GM21367 (cell line): Measurements from ENCODE around the gene MRPS35.

Experiments
- ATAC-seq: cut with Tn5 transposase; IDR thresholded peaks from one replicate; pipeline ENCODE4 v1.9.1; 2021; ENCODE audit not compliant: unreplicated experiment

The MRPS35 gene

GRCh38 chr12:27710592-27711316 is at the start of gene MRPS35:
TSS of gene MRPS35 (plus strand) at chr12:27710832. CDS start at chr12:27710844, 12 bp downstream.
- ATAC-seq, result peak; percentile 92

- ATAC-seq, result no peak
These were observed 44.9 kb upstream of the MRPS35 start for GRCh38 chr12:27665704-27666103.

- ATAC-seq, result no peak
These were observed 44.1 kb upstream of the MRPS35 start for GRCh38 chr12:27666510-27666909.

- no peak for ATAC-seq
These were observed 43.1 kb upstream of the MRPS35 start for GRCh38 chr12:27667540-27667939.

- no peak for ATAC-seq
These were observed 38.6 kb upstream of the MRPS35 start for GRCh38 chr12:27672051-27672450.

- ATAC-seq, result no peak
These were observed 38.0 kb upstream of the MRPS35 start for GRCh38 chr12:27672643-27673042.

- ATAC-seq, result no peak
These were observed 37.4 kb upstream of the MRPS35 start for GRCh38 chr12:27673101-27673718.

- no peak for ATAC-seq
These were observed 35.6 kb upstream of the MRPS35 start for GRCh38 chr12:27674989-27675388.

- no peak for ATAC-seq
These were observed 30.0 kb upstream of the MRPS35 start for GRCh38 chr12:27680619-27681018.

- ATAC-seq, result no peak
These were observed 28.1 kb upstream of the MRPS35 start for GRCh38 chr12:27682534-27682933.

GRCh38 chr12:27685274-27685673 is 25.4 kb upstream of the MRPS35 start:
- no peak for ATAC-seq

GRCh38 chr12:27686147-27686546 is 24.5 kb upstream of the MRPS35 start:
- no peak for ATAC-seq

GRCh38 chr12:27688671-27689070 is 22.0 kb upstream of the MRPS35 start:
- no peak for ATAC-seq

GRCh38 chr12:27689558-27690180 is 21.0 kb upstream of the MRPS35 start:
- ATAC-seq, result no peak

GRCh38 chr12:27693403-27693802 is 17.2 kb upstream of the MRPS35 start:
- ATAC-seq, result no peak

- ATAC-seq, result no peak
These were observed 14.9 kb upstream of the MRPS35 start for GRCh38 chr12:27695556-27696292.

GRCh38 chr12:27696293-27696652 is 14.4 kb upstream of the MRPS35 start, which contains the start of gene REP15:
TSS of gene REP15 (plus strand) at chr12:27696447. CDS start at chr12:27696563, 116 bp downstream.
- ATAC-seq, result no peak

GRCh38 chr12:27696864-27697564 is 13.6 kb upstream of the MRPS35 start:
- no peak for ATAC-seq

- ATAC-seq, result peak; percentile 91
These were observed 6.7 kb upstream of the MRPS35 start for GRCh38 chr12:27703720-27704452.

- ATAC-seq, result no peak
These were observed 5.4 kb upstream of the MRPS35 start for GRCh38 chr12:27705263-27705662.
